ENCODE results near the gene MTERF2.
A peak's percentile ranks its signal among the peaks of the same experiment; 100 is the strongest.

The MTERF2 gene

GRCh38 chr12:106954462-106955376 lies 32.2 kb downstream of the MTERF2 start:
- peaks cover 27% of the 10 kb centered on the region for H3K4me1 Mint-ChIP-seq (ENCODE audit: low read depth)
- DNase-seq (ENCODE audit: low spot score), result peak; percentile 12
- H3K9me3 Mint-ChIP-seq, result peaks cover 8% of the 10 kb centered on the region
- peaks cover 6% of the 10 kb centered on the region for H3K36me3 Mint-ChIP-seq (ENCODE audit: low read depth)
- H3K27me3 Mint-ChIP-seq (ENCODE audit: low read depth), result peaks cover 9% of the 10 kb centered on the region
- peak overlapping the region; percentile 94 for H3K4me3 Mint-ChIP-seq
- peak overlapping the region; percentile 93 for H3K27ac Mint-ChIP-seq

- DNase-seq (ENCODE audit: low spot score), result no peak
- H3K4me3 Mint-ChIP-seq, result peak overlapping the region; percentile 2
- peaks cover 19% of the 10 kb centered on the region for H3K9me3 Mint-ChIP-seq
- H3K4me1 Mint-ChIP-seq (ENCODE audit: low read depth), result peaks cover 23% of the 10 kb centered on the region
- H3K27me3 Mint-ChIP-seq (ENCODE audit: low read depth), result peaks cover 9% of the 10 kb centered on the region
- H3K36me3 Mint-ChIP-seq (ENCODE audit: low read depth), result peaks cover 5% of the 10 kb centered on the region
- H3K27ac Mint-ChIP-seq, result no peak overlapping the region
Observed at GRCh38 chr12:106953352-106954250, 33.3 kb downstream of the MTERF2 start.

GRCh38 chr12:106950591-106950990 lies 36.4 kb downstream of the MTERF2 start:
- Mint-ChIP-seq H3K4me1 (ENCODE audit: low read depth) (peaks cover 7% of the 10 kb centered on the region), H3K4me3 (no peak overlapping the region), H3K9me3 (peaks cover 31% of the 10 kb centered on the region), H3K27me3 (ENCODE audit: low read depth) (peaks cover 9% of the 10 kb centered on the region), H3K36me3 (ENCODE audit: low read depth) (peaks cover 5% of the 10 kb centered on the region), H3K27ac (no peak overlapping the region)
- no peak for DNase-seq (ENCODE audit: low spot score)

- Mint-ChIP-seq H3K27me3 (ENCODE audit: low read depth) (peaks cover 5% of the 10 kb centered on the region), H3K4me1 (ENCODE audit: low read depth) (peaks cover 4% of the 10 kb centered on the region), H3K27ac (no peak overlapping the region), H3K4me3 (no peak overlapping the region), H3K36me3 (ENCODE audit: low read depth) (peaks cover 2% of the 10 kb centered on the region), H3K9me3 (peaks cover 36% of the 10 kb centered on the region)
- no peak for DNase-seq (ENCODE audit: low spot score)
Observed at GRCh38 chr12:106947461-106947860, 39.5 kb downstream of the MTERF2 start.

- Mint-ChIP-seq H3K4me3 (no peak overlapping the region), H3K36me3 (ENCODE audit: low read depth) (peaks cover 2% of the 10 kb centered on the region)
Observed at GRCh38 chr12:106945261-106945851, 41.6 kb downstream of the MTERF2 start.

GRCh38 chr12:106942775-106943174 lies 44.2 kb downstream of the MTERF2 start:
- Mint-ChIP-seq H3K9me3 (peaks cover 9% of the 10 kb centered on the region), H3K27me3 (ENCODE audit: low read depth) (peaks cover 3% of the 10 kb centered on the region), H3K4me1 (ENCODE audit: low read depth) (no peaks in the 10 kb centered on the region), H3K36me3 (ENCODE audit: low read depth) (no peaks in the 10 kb centered on the region), H3K27ac (no peak overlapping the region), H3K4me3 (no peak overlapping the region)
- no peak for DNase-seq (ENCODE audit: low spot score)

More at GRCh38 chr12:106945261-106945851, 41.6 kb downstream of the MTERF2 start:
- Mint-ChIP-seq H3K27me3 (ENCODE audit: low read depth) (no peaks in the 10 kb centered on the region), H3K9me3 (peaks cover 34% of the 10 kb centered on the region), H3K4me1 (ENCODE audit: low read depth) (no peaks in the 10 kb centered on the region), H3K27ac (no peak overlapping the region)
- no peak for DNase-seq (ENCODE audit: low spot score)

GRCh38 chr12:106941481-106942156 lies 45.3 kb downstream of the MTERF2 start:
- Mint-ChIP-seq H3K4me3 (no peak overlapping the region), H3K27ac (no peak overlapping the region), H3K4me1 (ENCODE audit: low read depth) (no peaks in the 10 kb centered on the region), H3K36me3 (ENCODE audit: low read depth) (no peaks in the 10 kb centered on the region), H3K27me3 (ENCODE audit: low read depth) (peaks cover 3% of the 10 kb centered on the region), H3K9me3 (peaks cover 5% of the 10 kb centered on the region)
- no peak for DNase-seq (ENCODE audit: low spot score)

- H3K9me3 Mint-ChIP-seq, result no peaks in the 10 kb centered on the region
- H3K27ac Mint-ChIP-seq, result no peak overlapping the region
- H3K36me3 Mint-ChIP-seq (ENCODE audit: low read depth), result no peaks in the 10 kb centered on the region
- H3K4me1 Mint-ChIP-seq (ENCODE audit: low read depth), result no peaks in the 10 kb centered on the region
- DNase-seq (ENCODE audit: low spot score), result no peak
- H3K27me3 Mint-ChIP-seq (ENCODE audit: low read depth), result peaks cover 17% of the 10 kb centered on the region
- H3K4me3 Mint-ChIP-seq, result no peak overlapping the region
Observed at GRCh38 chr12:106934277-106934676, 52.7 kb downstream of the MTERF2 start.
